ENCODE data around the gene TRAF2.

- TF ChIP-seq POLR2A (IDR thresholded peaks at IDR 0.05) (no peak), CTCF (IDR thresholded peaks at IDR 0.05 in 8 of 11, conservative IDR thresholded peaks at IDR 0.05 in 3 of 11) (no peak), POLR2AphosphoS5 (IDR thresholded peaks at IDR 0.05) (no peak)
Measured at GRCh38 chr9:136951541-136952320, 65.4 kb downstream of the TRAF2 start, which contains the start of gene LCN12.

Data from spleen (tissue), 7 donors.